Sigmoid colon (tissue), 4 donors: ENCODE results near the gene RNH1.

ENCODE experiments used
- CTCF ChIP-seq, 4 experiments: fragments of 450-650 bp in 3 of 4; fragments of 200-600 bp in 1 of 4; IDR thresholded peaks; one replicate each; pipeline ENCODE4 v1.5.1; 2016 to 2019; ENCODE audit warnings: antibody characterized with exemption in 4 of 4, mild to moderate bottlenecking in 3 of 4, moderate library complexity in 2 of 4
- POLR2AphosphoS5 ChIP-seq, 4 donors: sonication (generic); formaldehyde crosslinking; IDR thresholded peaks; one replicate each; pipeline ENCODE4 v1.6.1; 2017; ENCODE audit warnings: antibody characterized with exemption in 4 of 4

- TF ChIP-seq POLR2AphosphoS5 (IDR thresholded peaks at IDR 0.05) = no peak
- TF ChIP-seq CTCF (IDR thresholded peaks at IDR 0.05) = no peak
Observed at GRCh38 chr11:472272-472671, 34.8 kb downstream of the RNH1 start.
